HCT116 (cell line): ENCODE data around the gene RELL1.

ENCODE experiments used
- CTCF ChIP-seq, 3 experiments: fragments of 200-600 bp in 1 of 3; sonication (generic) in 1 of 3; IDR thresholded peaks in 2 of 3; conservative IDR thresholded peaks in 1 of 3; 2 replicates each; pipeline ENCODE4 v1.5.1; 2012 to 2017; ENCODE audit warnings: low read depth in 2 of 3, low read length in 2 of 3, antibody characterized with exemption in 1 of 3, borderline replicate concordance in 1 of 3, control low read depth in 1 of 3, mild to moderate bottlenecking in 1 of 3, mixed read lengths in 1 of 3, mixed run types in 1 of 3, moderate library complexity in 1 of 3; ENCODE audit not compliant: insufficient read depth in 1 of 3
- EZH2 ChIP-seq: fragments of 200-600 bp; sonication (generic); IDR thresholded peaks from 2 replicates; pipeline ENCODE4 v1.6.1; 2017; ENCODE audit warnings: antibody characterized with exemption, mixed run types
- JUND ChIP-seq: IDR thresholded peaks from 2 replicates; pipeline ENCODE4 v1.6.1; 2012
- POLR2A ChIP-seq: IDR thresholded peaks from 2 replicates; pipeline ENCODE4 v1.7.0; 2011; ENCODE audit warnings: borderline replicate concordance; ENCODE audit not compliant: insufficient read depth, insufficient read length; ENCODE audit errors: extremely low read depth
- SIN3A ChIP-seq: IDR thresholded peaks from 2 replicates; pipeline ENCODE4 v1.6.1; 2012; ENCODE audit warnings: low read depth
- YY1 ChIP-seq: IDR thresholded peaks from 2 replicates; pipeline ENCODE4 v1.6.1; 2011; ENCODE audit warnings: low read length, low read depth, moderate library complexity, mild to moderate bottlenecking; ENCODE audit not compliant: insufficient replicate concordance; ENCODE audit errors: extremely low read depth
- ZFX ChIP-seq: fragments of 450-650 bp; IDR thresholded peaks from 2 replicates; pipeline ENCODE4 v1.6.1; 2017
- TF ChIP-seq, protein P1 (sequence below): IDR thresholded peaks from 2 replicates; pipeline ENCODE4 v1.6.1; 2012; ENCODE audit warnings: low read depth

DNA sequence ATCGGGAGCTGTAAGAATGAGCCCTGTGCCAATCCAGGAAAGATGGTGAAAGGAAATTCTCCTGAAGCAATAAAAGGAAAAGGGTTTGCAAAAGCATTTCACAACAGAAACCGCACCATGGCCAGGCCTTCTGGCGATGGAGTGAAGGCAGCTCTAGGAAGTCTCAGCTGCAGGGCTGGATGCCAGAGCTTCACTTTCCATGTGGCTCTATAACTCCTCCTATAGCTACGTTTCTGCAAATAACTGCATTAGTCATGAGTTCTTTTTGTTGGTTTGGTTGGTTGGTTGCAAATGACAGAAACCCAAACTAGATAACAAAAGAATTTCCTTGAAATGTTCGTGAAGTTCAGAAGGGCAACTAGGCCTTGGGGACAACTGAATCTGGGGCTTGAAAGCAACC is 84.6 kb downstream of the RELL1 start:
- TF ChIP-seq CTCF (IDR thresholded peaks at IDR 0.05 in 2 of 3, conservative IDR thresholded peaks at IDR 0.05 in 1 of 3; ENCODE audit: borderline replicate concordance in 1 of 3, insufficient read depth in 1 of 3, low read depth in 2 of 3, low read length in 2 of 3) = no peak
- TF ChIP-seq, protein P1, sequence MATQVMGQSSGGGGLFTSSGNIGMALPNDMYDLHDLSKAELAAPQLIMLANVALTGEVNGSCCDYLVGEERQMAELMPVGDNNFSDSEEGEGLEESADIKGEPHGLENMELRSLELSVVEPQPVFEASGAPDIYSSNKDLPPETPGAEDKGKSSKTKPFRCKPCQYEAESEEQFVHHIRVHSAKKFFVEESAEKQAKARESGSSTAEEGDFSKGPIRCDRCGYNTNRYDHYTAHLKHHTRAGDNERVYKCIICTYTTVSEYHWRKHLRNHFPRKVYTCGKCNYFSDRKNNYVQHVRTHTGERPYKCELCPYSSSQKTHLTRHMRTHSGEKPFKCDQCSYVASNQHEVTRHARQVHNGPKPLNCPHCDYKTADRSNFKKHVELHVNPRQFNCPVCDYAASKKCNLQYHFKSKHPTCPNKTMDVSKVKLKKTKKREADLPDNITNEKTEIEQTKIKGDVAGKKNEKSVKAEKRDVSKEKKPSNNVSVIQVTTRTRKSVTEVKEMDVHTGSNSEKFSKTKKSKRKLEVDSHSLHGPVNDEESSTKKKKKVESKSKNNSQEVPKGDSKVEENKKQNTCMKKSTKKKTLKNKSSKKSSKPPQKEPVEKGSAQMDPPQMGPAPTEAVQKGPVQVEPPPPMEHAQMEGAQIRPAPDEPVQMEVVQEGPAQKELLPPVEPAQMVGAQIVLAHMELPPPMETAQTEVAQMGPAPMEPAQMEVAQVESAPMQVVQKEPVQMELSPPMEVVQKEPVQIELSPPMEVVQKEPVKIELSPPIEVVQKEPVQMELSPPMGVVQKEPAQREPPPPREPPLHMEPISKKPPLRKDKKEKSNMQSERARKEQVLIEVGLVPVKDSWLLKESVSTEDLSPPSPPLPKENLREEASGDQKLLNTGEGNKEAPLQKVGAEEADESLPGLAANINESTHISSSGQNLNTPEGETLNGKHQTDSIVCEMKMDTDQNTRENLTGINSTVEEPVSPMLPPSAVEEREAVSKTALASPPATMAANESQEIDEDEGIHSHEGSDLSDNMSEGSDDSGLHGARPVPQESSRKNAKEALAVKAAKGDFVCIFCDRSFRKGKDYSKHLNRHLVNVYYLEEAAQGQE = no peak
- no peak for TF ChIP-seq ZFX
- TF ChIP-seq POLR2A = no peak
- TF ChIP-seq YY1 = no peak
- TF ChIP-seq EZH2 = no peak
- TF ChIP-seq SIN3A = no peak
- TF ChIP-seq JUND = no peak
